ENCODE results near the gene SLC7A8. TPM values are rescaled to one million over a fixed set of nuclear protein-coding genes. Genes with fewer than 3 reads are reported as not detected.

SLC7A8 gene
- total and polyA plus RNA-seq, 7 experiments from 2014 or later, result 0.36 to 7.7 (median 2.5) TPM

GRCh38 chr14:23101213-23101970 lies 82.1 kb downstream of the SLC7A8 start:
- DNase-seq (no peak), ATAC-seq (no peak)
- no peak overlapping the region for H3K4me3 Mint-ChIP-seq
- no peak overlapping the region for H3K4me3 ChIP-seq (ENCODE audit: low read length)
- H3K9me3 Mint-ChIP-seq, result peaks cover 0 to 1% (median 0%) of the 10 kb centered on the region in 11 donors
- H3K4me1 ChIP-seq (ENCODE audit: control insufficient read depth in 2 of 2, insufficient read depth in 2 of 2, low read length in 2 of 2), result peaks cover 14 to 18% of the 10 kb centered on the region in 2 donors
- peaks cover 0 to 5% (median 0%) of the 10 kb centered on the region in 5 donors for H3K27me3 Mint-ChIP-seq
- H3K27ac Mint-ChIP-seq, result peak overlapping the region in 2 of 9 donors; percentile 18 to 67
- no peak overlapping the region for H3K27ac ChIP-seq (ENCODE audit: low read depth, low read length)
- H3K36me3 Mint-ChIP-seq, result peaks cover 0 to 25% (median 14%) of the 10 kb centered on the region in 5 donors
- H3K36me3 ChIP-seq (ENCODE audit: control insufficient read depth in 2 of 3, insufficient read depth in 3 of 3, low read length in 3 of 3), result peaks cover 6 to 9% (median 6%) of the 10 kb centered on the region in 3 experiments
- intact Hi-C loops (cut with micrococcal nuclease), result no loop called here
- H3K9me3 ChIP-seq (ENCODE audit: control insufficient read depth in 2 of 3, low read length in 3 of 3), result no peaks in the 10 kb centered on the region
- CTCF ChIA-PET, result interaction anchor here (1.1 to 1.5 kb wide), 2 partner anchors 9 to 19 kb away, joined by 3 read pairs; no protein-coding TSS in a partner anchor
- peaks cover 0 to 41% (median 20%) of the 10 kb centered on the region in 7 donors for H3K4me1 Mint-ChIP-seq
- no peaks in the 10 kb centered on the region for H3K27me3 ChIP-seq (ENCODE audit: control insufficient read depth in 2 of 2, insufficient read depth in 2 of 2, low read length in 2 of 2)
- POLR2A ChIA-PET, result interaction anchor here (1.0 kb wide), 1 partner anchor 82 kb away, joined by 3 read pairs; the partner anchor contains the start of gene SLC7A8

- Histone ChIP-seq H3K27me3 (ENCODE audit: control insufficient read depth in 2 of 2, insufficient read depth in 2 of 2, low read length in 2 of 2) (no peaks in the 10 kb centered on the region), H3K9me3 (ENCODE audit: control insufficient read depth in 2 of 3, low read length in 3 of 3) (no peaks in the 10 kb centered on the region), H3K4me1 (ENCODE audit: control insufficient read depth in 2 of 2, insufficient read depth in 2 of 2, low read length in 2 of 2) (peaks cover 14 to 18% of the 10 kb centered on the region in 2 donors), H3K4me3 (ENCODE audit: low read length) (no peak overlapping the region), H3K27ac (ENCODE audit: low read depth, low read length) (no peak overlapping the region), H3K36me3 (ENCODE audit: control insufficient read depth in 2 of 3, insufficient read depth in 3 of 3, low read length in 3 of 3) (peaks cover 6 to 21% (median 6%) of the 10 kb centered on the region in 3 experiments)
- H3K4me1 Mint-ChIP-seq, result peaks cover 0 to 48% (median 20%) of the 10 kb centered on the region in 7 donors
- ChIA-PET POLR2A (interaction anchor here (0.6 to 1.0 kb wide), 4 partner anchors 18 to 83 kb away, joined by 3 to 6 read pairs (median 3); no protein-coding TSS in a partner anchor), CTCF (interaction anchor here (0.7 to 1.4 kb wide), 2 partner anchors 11 to 21 kb away, joined by 3 to 5 read pairs; no protein-coding TSS in a partner anchor)
- no peak for ATAC-seq
- intact Hi-C loops (cut with micrococcal nuclease), result loop anchor here (5.0 to 10.0 kb wide), 5 partner anchors 227 to 1832 kb away; partner anchors contain the start of genes DCAF11 (in 2 of the 2), NRL (in 2 of the 2), EMC9 (in 1 of the 2) and HNRNPC (in 1 of the 2)
- H3K4me3 Mint-ChIP-seq, result peak overlapping the region in 1 of 10 donors; percentile 3
- peaks cover 0 to 25% (median 14%) of the 10 kb centered on the region in 5 donors for H3K36me3 Mint-ChIP-seq
- no peak for DNase-seq
- H3K9me3 Mint-ChIP-seq, result peaks cover 0 to 1% (median 0%) of the 10 kb centered on the region in 11 donors
- peak overlapping the region in 3 of 9 donors; percentile 47 to 69 (median 68) for H3K27ac Mint-ChIP-seq
- H3K27me3 Mint-ChIP-seq, result peaks cover 0 to 3% (median 0%) of the 10 kb centered on the region in 5 donors
These were observed 84.1 kb downstream of the SLC7A8 start for GRCh38 chr14:23099212-23099861.

GRCh38 chr14:23097786-23098185 lies 85.7 kb downstream of the SLC7A8 start:
- POLR2A ChIA-PET, result interaction anchor here (0.6 to 5.1 kb wide), 2 partner anchors 21 to 123 kb away, joined by 3 to 75 read pairs; partner anchors contain the start of gene CEBPE
- Histone ChIP-seq H3K27ac (ENCODE audit: low read depth, low read length) (no peak overlapping the region), H3K36me3 (ENCODE audit: control insufficient read depth in 2 of 3, insufficient read depth in 3 of 3, low read length in 3 of 3) (peaks cover 6 to 21% (median 6%) of the 10 kb centered on the region in 3 experiments), H3K9me3 (ENCODE audit: control insufficient read depth in 2 of 3, low read length in 3 of 3) (no peaks in the 10 kb centered on the region), H3K4me3 (ENCODE audit: low read length) (no peak overlapping the region), H3K27me3 (ENCODE audit: control insufficient read depth in 2 of 2, insufficient read depth in 2 of 2, low read length in 2 of 2) (no peaks in the 10 kb centered on the region), H3K4me1 (ENCODE audit: control insufficient read depth in 2 of 2, insufficient read depth in 2 of 2, low read length in 2 of 2) (peaks cover 26 to 28% of the 10 kb centered on the region in 2 donors)
- H3K4me1 Mint-ChIP-seq, result peaks cover 0 to 57% (median 26%) of the 10 kb centered on the region in 7 donors
- intact Hi-C loops (cut with micrococcal nuclease), result loop anchor here (5.0 to 10.0 kb wide), 5 partner anchors 225 to 1830 kb away; partner anchors contain the start of genes DCAF11 (in 2 of the 2), NRL (in 2 of the 2), EMC9 (in 1 of the 2) and HNRNPC (in 1 of the 2)
- CTCF ChIA-PET, result interaction anchor here (0.6 to 2.5 kb wide), 4 partner anchors 21 to 451 kb away, joined by 3 to 9 read pairs (median 4); no protein-coding TSS in a partner anchor
- H3K36me3 Mint-ChIP-seq, result peaks cover 0 to 29% (median 14%) of the 10 kb centered on the region in 5 donors
- ATAC-seq, result no peak
- peaks cover 0 to 1% (median 0%) of the 10 kb centered on the region in 11 donors for H3K9me3 Mint-ChIP-seq
- H3K4me3 Mint-ChIP-seq, result peak overlapping the region in 3 of 10 donors; percentile 38 to 86 (median 53)
- H3K27ac Mint-ChIP-seq, result peak overlapping the region in 3 of 9 donors; percentile 14 to 56 (median 18)
- DNase-seq, result no peak
- no peaks in the 10 kb centered on the region for H3K27me3 Mint-ChIP-seq

- H3K4me1 Mint-ChIP-seq, result peaks cover 3 to 63% (median 33%) of the 10 kb centered on the region in 7 donors
- no peaks in the 10 kb centered on the region for H3K27me3 Mint-ChIP-seq
- POLR2A ChIA-PET, result interaction anchor here (0.6 to 5.1 kb wide), 44 partner anchors 9 to 1819 kb away, joined by 3 to 75 read pairs (median 4); partner anchors contain the start of genes AJUBA, AP1G2, CEBPE and CIROP
- peaks cover 8 to 33% (median 15%) of the 10 kb centered on the region in 3 experiments for H3K36me3 ChIP-seq (ENCODE audit: control insufficient read depth in 2 of 3, insufficient read depth in 3 of 3, low read length in 3 of 3)
- no peak within 1 kb of the TSS for H3K27ac Mint-ChIP-seq
- H3K36me3 Mint-ChIP-seq, result peaks cover 3 to 38% (median 21%) of the 10 kb centered on the region in 5 donors
- H3K27ac ChIP-seq (ENCODE audit: low read depth, low read length), result peak within 1 kb of the TSS; percentile 97
- intact Hi-C loops (cut with micrococcal nuclease), result loop anchor here (1.0 to 10.0 kb wide), 21 partner anchors 24 to 1828 kb away; partner anchors contain the start of genes DCAF11 (in 2 of the 2), HOMEZ (in 2 of the 2), NGDN (in 2 of the 2) and NRL (in 2 of the 2)
- H3K9me3 Mint-ChIP-seq, result peaks cover 0 to 1% (median 0%) of the 10 kb centered on the region in 11 donors
- CTCF ChIA-PET, result interaction anchor here (0.6 to 3.2 kb wide), 12 partner anchors 8 to 1569 kb away, joined by 3 to 25 read pairs (median 5); partner anchors contain the start of genes CEBPE, PABPN1 and SALL2
- H3K4me1 ChIP-seq (ENCODE audit: control insufficient read depth in 2 of 2, insufficient read depth in 2 of 2, low read length in 2 of 2), result peaks cover 26 to 32% of the 10 kb centered on the region in 2 donors
- peak within 1 kb of the TSS; percentile 88 for H3K4me3 ChIP-seq (ENCODE audit: low read length)
- peak; percentile 93 for ATAC-seq
- peak in 8 of 9 donors; percentile 88 to 100 (median 100) for DNase-seq
- no peak within 1 kb of the TSS for H3K4me3 Mint-ChIP-seq
- H3K9me3 ChIP-seq (ENCODE audit: control insufficient read depth in 2 of 3, low read length in 3 of 3), result no peaks in the 10 kb centered on the region
- no peaks in the 10 kb centered on the region for H3K27me3 ChIP-seq (ENCODE audit: control insufficient read depth in 2 of 2, insufficient read depth in 2 of 2, low read length in 2 of 2)
These were observed 88.0 kb downstream of the SLC7A8 start, which contains the start of gene C14orf119 for GRCh38 chr14:23095196-23096108. Gene C14orf119 (plus strand): TSS chr14:23095505. CDS start chr14:23097659, 2,154 bp downstream.

GRCh38 chr14:23094666-23095195 lies 88.7 kb downstream of the SLC7A8 start, which contains the start of gene ACIN1:
Gene ACIN1 (minus strand): TSS chr14:23095136. CDS start chr14:23095112, 24 bp downstream.
- intact Hi-C loops (cut with micrococcal nuclease), result loop anchor here (1.0 to 10.0 kb wide), 23 partner anchors 8 to 1827 kb away; partner anchors contain the start of genes DCAF11 (in 2 of the 2), HOMEZ (in 2 of the 2), NGDN (in 2 of the 2) and NRL (in 2 of the 2)
- Histone ChIP-seq H3K27me3 (ENCODE audit: control insufficient read depth in 2 of 2, insufficient read depth in 2 of 2, low read length in 2 of 2) (no peaks in the 10 kb centered on the region), H3K36me3 (ENCODE audit: control insufficient read depth in 2 of 3, insufficient read depth in 3 of 3, low read length in 3 of 3) (peaks cover 15 to 40% (median 20%) of the 10 kb centered on the region in 3 experiments), H3K4me3 (ENCODE audit: low read length) (peak within 1 kb of the TSS; percentile 88), H3K4me1 (ENCODE audit: control insufficient read depth in 2 of 2, insufficient read depth in 2 of 2, low read length in 2 of 2) (peaks cover 26 to 32% of the 10 kb centered on the region in 2 donors), H3K27ac (ENCODE audit: low read depth, low read length) (peak within 1 kb of the TSS; percentile 97), H3K9me3 (ENCODE audit: control insufficient read depth in 2 of 3, low read length in 3 of 3) (no peaks in the 10 kb centered on the region)
- Mint-ChIP-seq H3K4me1 (peaks cover 10 to 61% (median 33%) of the 10 kb centered on the region in 7 donors), H3K27me3 (no peaks in the 10 kb centered on the region), H3K4me3 (no peak within 1 kb of the TSS), H3K27ac (no peak within 1 kb of the TSS), H3K9me3 (peaks cover 0 to 1% (median 0%) of the 10 kb centered on the region in 11 donors), H3K36me3 (peaks cover 3 to 45% (median 26%) of the 10 kb centered on the region in 5 donors)
- POLR2A ChIA-PET, result interaction anchor here (0.6 to 5.1 kb wide), 43 partner anchors 9 to 1584 kb away, joined by 3 to 75 read pairs (median 4); partner anchors contain the start of genes AJUBA, AP1G2, CEBPE and CIROP
- DNase-seq (peak in 2 of 9 donors; percentile 95 to 98), ATAC-seq (peak; percentile 48)
- CTCF ChIA-PET, result interaction anchor here (0.6 to 3.2 kb wide), 13 partner anchors 8 to 1569 kb away, joined by 3 to 25 read pairs (median 5); partner anchors contain the start of genes CEBPE, PABPN1 and SALL2
